ENCODE data around the gene NGB. TPM values are rescaled to one million over a fixed set of nuclear protein-coding genes. Genes with fewer than 3 reads are reported as not detected.

Gene NGB
- total RNA-seq, 2 donors from 2014 or later: not detected

DNA sequence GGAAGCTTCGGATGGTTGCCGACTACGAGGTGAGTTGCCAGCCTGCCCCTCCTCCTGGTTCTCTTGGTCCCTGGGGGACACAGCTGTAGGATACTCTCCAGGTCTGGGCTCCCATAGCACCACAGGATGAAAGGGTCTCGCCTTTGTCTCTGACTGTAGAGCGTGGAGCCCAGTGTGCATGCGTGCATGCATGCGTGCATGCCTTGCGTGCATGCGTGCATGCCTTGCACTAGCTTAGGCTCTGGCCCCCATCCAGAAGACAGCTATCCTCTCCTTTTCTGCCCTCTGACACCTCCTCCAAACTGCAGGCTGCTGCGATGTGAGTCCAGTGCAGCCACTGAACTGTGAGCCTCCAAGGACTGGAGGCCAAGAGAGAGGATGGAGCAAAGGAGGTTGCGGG, 19.1 kb downstream of the NGB start:
- H3K36me3 Mint-ChIP-seq (ENCODE audit: low read depth): no peaks in the 10 kb centered on the region
- H3K4me3 Mint-ChIP-seq: no peak overlapping the region
- no peaks in the 10 kb centered on the region for H3K27me3 Mint-ChIP-seq (ENCODE audit: insufficient read depth)
- no peak overlapping the region for H3K27ac ChIP-seq (ENCODE audit: low read depth, low read length)
- H3K27me3 ChIP-seq (ENCODE audit: control insufficient read depth, insufficient read depth, low read length, poor library complexity, severe bottlenecking): no peaks in the 10 kb centered on the region
- no peak overlapping the region for H3K4me3 ChIP-seq (ENCODE audit: low read length)
- 93 to 96% methylated on average over 10 to 11 of the region's 11 CpGs for WGBS, 2 experiments (ENCODE audit: insufficient coverage in 1 of 2, insufficient read length in 1 of 2)
- H3K4me1 ChIP-seq (ENCODE audit: control insufficient read depth, insufficient read depth, low read length): no peaks in the 10 kb centered on the region
- H3K4me1 Mint-ChIP-seq: no peaks in the 10 kb centered on the region
- TF ChIP-seq, protein P1, sequence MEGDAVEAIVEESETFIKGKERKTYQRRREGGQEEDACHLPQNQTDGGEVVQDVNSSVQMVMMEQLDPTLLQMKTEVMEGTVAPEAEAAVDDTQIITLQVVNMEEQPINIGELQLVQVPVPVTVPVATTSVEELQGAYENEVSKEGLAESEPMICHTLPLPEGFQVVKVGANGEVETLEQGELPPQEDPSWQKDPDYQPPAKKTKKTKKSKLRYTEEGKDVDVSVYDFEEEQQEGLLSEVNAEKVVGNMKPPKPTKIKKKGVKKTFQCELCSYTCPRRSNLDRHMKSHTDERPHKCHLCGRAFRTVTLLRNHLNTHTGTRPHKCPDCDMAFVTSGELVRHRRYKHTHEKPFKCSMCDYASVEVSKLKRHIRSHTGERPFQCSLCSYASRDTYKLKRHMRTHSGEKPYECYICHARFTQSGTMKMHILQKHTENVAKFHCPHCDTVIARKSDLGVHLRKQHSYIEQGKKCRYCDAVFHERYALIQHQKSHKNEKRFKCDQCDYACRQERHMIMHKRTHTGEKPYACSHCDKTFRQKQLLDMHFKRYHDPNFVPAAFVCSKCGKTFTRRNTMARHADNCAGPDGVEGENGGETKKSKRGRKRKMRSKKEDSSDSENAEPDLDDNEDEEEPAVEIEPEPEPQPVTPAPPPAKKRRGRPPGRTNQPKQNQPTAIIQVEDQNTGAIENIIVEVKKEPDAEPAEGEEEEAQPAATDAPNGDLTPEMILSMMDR (conservative IDR thresholded peaks at IDR 0.05): no peak
- H3K9me3 ChIP-seq (ENCODE audit: control insufficient read depth, low read length): no peaks in the 10 kb centered on the region
- H3K27ac Mint-ChIP-seq: no peak overlapping the region
- H3K9ac ChIP-seq (ENCODE audit: extremely low read depth, low read length, poor library complexity, severe bottlenecking): no peak overlapping the region
- no peak for DNase-seq
- H3K9me3 Mint-ChIP-seq: no peaks in the 10 kb centered on the region
- H3K36me3 ChIP-seq (ENCODE audit: control insufficient read depth, insufficient read depth, low read length): no peaks in the 10 kb centered on the region

DNA sequence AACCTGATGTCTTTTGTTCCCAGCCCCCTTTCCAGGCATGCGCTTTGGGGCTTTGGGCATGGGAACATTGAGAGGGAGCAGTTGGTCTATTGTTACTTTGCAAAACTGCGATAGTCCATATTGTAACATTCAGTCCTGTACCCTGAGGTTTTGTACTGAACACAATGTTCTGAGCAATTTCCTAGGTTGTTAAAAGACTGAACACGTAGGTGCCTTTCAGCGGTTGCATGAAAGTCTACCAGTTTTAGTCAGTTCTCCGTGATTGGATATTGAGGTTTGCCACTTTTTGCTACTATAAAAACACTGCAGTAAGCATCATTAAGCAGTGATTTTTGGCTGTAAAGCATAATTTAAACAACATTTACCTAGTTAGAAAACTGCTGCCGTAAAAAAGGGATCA, 20.1 kb downstream of the NGB start:
- Mint-ChIP-seq H3K4me1 (no peaks in the 10 kb centered on the region), H3K36me3 (ENCODE audit: low read depth) (no peaks in the 10 kb centered on the region), H3K27me3 (ENCODE audit: insufficient read depth) (no peaks in the 10 kb centered on the region), H3K9me3 (no peaks in the 10 kb centered on the region), H3K4me3 (no peak overlapping the region), H3K27ac (no peak overlapping the region)
- no peaks in the 10 kb centered on the region for H3K27me3 ChIP-seq (ENCODE audit: control insufficient read depth, insufficient read depth, low read length, poor library complexity, severe bottlenecking)
- no peak overlapping the region for H3K27ac ChIP-seq (ENCODE audit: low read depth, low read length)
- no peaks in the 10 kb centered on the region for H3K4me1 ChIP-seq (ENCODE audit: control insufficient read depth, insufficient read depth, low read length)
- TF ChIP-seq, protein P1 (conservative IDR thresholded peaks at IDR 0.05): no peak
- no peak overlapping the region for H3K4me3 ChIP-seq (ENCODE audit: low read length)
- WGBS, 2 experiments (ENCODE audit: insufficient coverage in 1 of 2, insufficient read length in 1 of 2): 88 to 93% methylated on average over 5 to 6 of the region's 6 CpGs
- H3K36me3 ChIP-seq (ENCODE audit: control insufficient read depth, insufficient read depth, low read length): no peaks in the 10 kb centered on the region
- H3K9ac ChIP-seq (ENCODE audit: extremely low read depth, low read length, poor library complexity, severe bottlenecking): no peak overlapping the region
- DNase-seq: no peak
- no peaks in the 10 kb centered on the region for H3K9me3 ChIP-seq (ENCODE audit: control insufficient read depth, low read length)

DNA sequence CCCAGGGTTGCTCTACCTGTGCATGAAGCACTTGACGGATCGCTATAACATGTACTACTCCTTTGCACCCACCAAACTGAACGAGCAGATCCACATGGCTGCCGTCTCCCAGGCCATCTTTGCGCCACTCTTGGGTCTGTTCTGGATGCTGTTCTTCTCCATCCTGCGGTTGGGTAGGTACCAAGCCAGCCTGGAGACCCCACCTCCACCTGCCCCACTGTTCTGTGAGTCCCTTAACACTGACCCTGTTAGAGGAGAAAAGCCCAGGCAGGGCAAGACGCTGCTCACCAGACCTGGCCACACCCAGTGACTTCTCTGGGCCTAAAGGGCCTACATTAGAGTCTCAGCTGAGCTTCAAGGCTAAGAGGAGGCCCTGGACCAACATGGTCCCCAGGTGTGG, 21.7 kb downstream of the NGB start:
- Histone ChIP-seq H3K27ac (ENCODE audit: low read depth, low read length) (no peak overlapping the region), H3K4me3 (ENCODE audit: low read length) (no peak overlapping the region), H3K4me1 (ENCODE audit: control insufficient read depth, insufficient read depth, low read length) (no peaks in the 10 kb centered on the region), H3K36me3 (ENCODE audit: control insufficient read depth, insufficient read depth, low read length) (no peaks in the 10 kb centered on the region), H3K9ac (ENCODE audit: extremely low read depth, low read length, poor library complexity, severe bottlenecking) (no peak overlapping the region), H3K27me3 (ENCODE audit: control insufficient read depth, insufficient read depth, low read length, poor library complexity, severe bottlenecking) (no peaks in the 10 kb centered on the region), H3K9me3 (ENCODE audit: control insufficient read depth, low read length) (no peaks in the 10 kb centered on the region)
- no peak for DNase-seq
- Mint-ChIP-seq H3K27me3 (ENCODE audit: insufficient read depth) (no peaks in the 10 kb centered on the region), H3K9me3 (no peaks in the 10 kb centered on the region), H3K4me1 (no peaks in the 10 kb centered on the region), H3K36me3 (ENCODE audit: low read depth) (no peaks in the 10 kb centered on the region), H3K4me3 (no peak overlapping the region), H3K27ac (no peak overlapping the region)
- 86 to 93% methylated on average over 7 of the region's 7 CpGs for WGBS, 2 experiments (ENCODE audit: insufficient coverage in 1 of 2, insufficient read length in 1 of 2)
- TF ChIP-seq, protein P1 (conservative IDR thresholded peaks at IDR 0.05): no peak

All from endodermal cell (in vitro differentiated cells).